GM12878 (cell line): ENCODE results near the gene KCNJ14.

Experiments
- ATF3 ChIP-seq: IDR thresholded peaks from 2 replicates; pipeline ENCODE4 v1.6.1; 2011; ENCODE audit warnings: low read depth, mild to moderate bottlenecking, low read length, moderate library complexity, borderline replicate concordance; ENCODE audit errors: extremely low read depth
- CTCF ChIP-seq, 3 experiments: IDR thresholded peaks in 2 of 3; conservative IDR thresholded peaks in 1 of 3; 2 replicates each; pipeline ENCODE4 v1.5.1; 2011; ENCODE audit warnings: low read depth in 3 of 3, low read length in 3 of 3, mild to moderate bottlenecking in 3 of 3, control low read depth in 2 of 3, moderate library complexity in 2 of 3, inconsistent platforms in 1 of 3, mixed read lengths in 1 of 3; ENCODE audit not compliant: control insufficient read depth in 2 of 3, insufficient read depth in 1 of 3; ENCODE audit errors: extremely low read depth in 1 of 3
- POLR2AphosphoS5 ChIP-seq: IDR thresholded peaks from 2 replicates; pipeline ENCODE4 v1.6.1; 2011; ENCODE audit warnings: mild to moderate bottlenecking, low read length, inconsistent platforms
- RCOR1 ChIP-seq: conservative IDR thresholded peaks from 2 replicates; pipeline ENCODE4 v1.6.1; 2012; ENCODE audit warnings: low read depth, low read length, improper control_type of control experiment
- YBX1 ChIP-seq: fragments of 450-650 bp; IDR thresholded peaks from 2 replicates; pipeline ENCODE4 v1.6.1; 2016; ENCODE audit warnings: antibody characterized with exemption
- ZNF217 ChIP-seq: fragments of 450-650 bp; IDR thresholded peaks from 2 replicates; pipeline ENCODE4 v1.6.1; 2017; ENCODE audit warnings: antibody characterized with exemption, mild to moderate bottlenecking

GRCh38 chr19:48479686-48480085, 24.3 kb downstream of the KCNJ14 start:
- TF ChIP-seq ATF3 (no peak), RCOR1 (no peak), YBX1 (no peak), ZNF217 (no peak), POLR2AphosphoS5 (no peak), CTCF (IDR thresholded peaks at IDR 0.05 in 2 of 3, conservative IDR thresholded peaks at IDR 0.05 in 1 of 3; ENCODE audit: control insufficient read depth in 2 of 3, extremely low read depth in 1 of 3, insufficient read depth in 1 of 3, low read depth in 3 of 3, low read length in 3 of 3) (no peak)
